Kidney epithelial cell (primary cell): ENCODE results near the gene CPNE4. TPM values are rescaled to one million over a fixed set of nuclear protein-coding genes. Genes with fewer than 3 reads are reported as not detected.

Experiments used
- DNase-seq: peaks from one replicate; pipeline ENCODE4 v3.0.0-alpha.2; 2010; ENCODE audit warnings: low read depth
- H3K27me3 ChIP-seq: 2 replicates; pipeline ENCODE4 v1.6.0; 2011; ENCODE audit warnings: low read length; ENCODE audit not compliant: control insufficient read depth, insufficient read depth
- H3K36me3 ChIP-seq: 2 replicates; pipeline ENCODE4 v1.5.1; 2011; ENCODE audit warnings: low read length; ENCODE audit not compliant: control insufficient read depth, insufficient read depth
- H3K4me3 ChIP-seq: 2 replicates; pipeline ENCODE4 v1.5.1; 2011; ENCODE audit warnings: low read depth, mild to moderate bottlenecking, control low read depth, low read length
- CTCF ChIP-seq: IDR thresholded peaks from 2 replicates; pipeline ENCODE4 v1.5.1; 2011; ENCODE audit warnings: mild to moderate bottlenecking, moderate library complexity, low read length, control low read depth, inconsistent platforms; ENCODE audit not compliant: insufficient read depth, poor library complexity, severe bottlenecking
- total RNA-seq: library from RNA; depleted of rRNA; stranded (reverse); fragments of >200 nt; gene quantifications from 2 replicates; pipeline ENCODE4 v1.2.3, GENCODE V29; 2015

CPNE4 gene
- total RNA-seq, 1 donor from 2014 or later, result 3.7 TPM

DNA sequence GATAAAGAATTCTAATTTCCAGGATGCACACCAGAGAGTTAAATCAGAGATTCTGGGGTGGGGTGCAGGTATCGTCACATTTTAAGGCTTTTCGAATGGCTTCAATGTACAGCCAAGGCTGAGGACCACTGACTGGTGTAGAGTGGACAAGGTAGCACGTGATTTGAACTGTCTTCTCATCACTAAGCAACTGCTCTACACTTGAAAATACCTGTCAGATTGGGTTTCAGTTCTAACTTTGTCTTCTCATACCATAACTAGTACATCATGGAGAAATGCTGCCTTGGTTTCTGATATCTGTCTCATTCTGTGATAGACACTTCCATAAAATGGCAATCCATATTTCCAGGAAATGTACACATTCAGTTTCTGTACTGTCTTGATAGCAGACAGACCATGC is 474.0 kb downstream of the CPNE4 start:
- Histone ChIP-seq H3K27me3 (peaks cover 4% of the 10 kb centered on the region), H3K36me3 (no peaks in the 10 kb centered on the region), H3K4me3 (no peak overlapping the region)
- TF ChIP-seq CTCF, result no peak
- DNase-seq, result no peak

DNA sequence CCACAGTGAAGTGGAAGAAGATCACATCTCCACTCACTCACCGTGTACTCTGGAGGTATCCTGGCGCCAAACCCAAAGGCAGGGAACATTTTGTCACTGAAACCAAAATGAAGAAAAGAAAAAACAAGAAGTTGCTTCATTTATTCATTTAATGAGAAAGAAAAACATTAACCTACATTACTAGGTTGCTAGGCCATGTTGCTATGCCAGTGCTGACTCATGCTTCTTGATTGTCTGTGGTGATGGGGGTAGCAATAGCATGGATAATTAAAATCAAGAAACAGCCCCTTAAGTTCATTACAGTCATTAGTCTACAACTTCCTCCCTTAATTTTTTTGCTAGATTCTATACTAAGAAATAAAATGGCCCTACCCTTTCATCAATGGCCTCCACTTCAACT is 479.4 kb downstream of the CPNE4 start:
- no peaks in the 10 kb centered on the region for H3K36me3 ChIP-seq
- H3K4me3 ChIP-seq, result no peak overlapping the region
- TF ChIP-seq CTCF, result no peak
- no peak for DNase-seq
- peaks cover 2% of the 10 kb centered on the region for H3K27me3 ChIP-seq

DNA sequence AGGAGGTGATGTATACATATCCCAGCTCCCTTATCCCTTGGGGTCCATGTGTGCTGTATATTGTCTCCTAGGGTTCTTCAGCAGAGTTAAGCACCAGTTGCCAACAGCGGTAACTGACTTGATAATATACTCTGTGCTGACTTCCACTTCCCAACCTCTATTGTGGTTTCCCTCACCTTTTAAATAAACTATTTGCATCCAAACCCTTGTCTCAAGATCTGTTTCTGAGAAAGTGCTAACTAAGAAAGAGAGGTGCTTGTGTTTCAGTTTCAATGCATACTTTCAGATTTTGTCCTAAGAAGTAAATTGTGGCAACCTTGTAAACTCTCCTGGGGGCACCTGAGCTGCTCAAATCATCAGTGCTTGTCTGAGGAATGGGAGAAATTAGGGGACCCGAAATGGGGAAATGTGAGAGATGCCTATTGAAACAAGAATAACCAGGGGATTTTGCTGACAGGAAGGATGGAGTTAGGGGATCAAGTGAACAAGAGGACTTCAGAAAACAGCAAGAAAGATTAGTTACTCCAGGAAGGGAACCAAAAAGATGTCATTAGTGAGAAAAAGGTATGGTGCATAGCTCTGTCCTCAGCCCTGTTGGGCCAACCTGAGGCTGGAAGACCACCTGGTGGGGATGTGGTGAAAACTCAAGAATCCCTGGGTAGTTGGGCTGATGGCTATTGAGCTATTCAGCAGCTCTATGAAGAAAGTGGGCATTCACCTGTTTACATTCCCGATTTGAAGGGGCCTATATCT is 481.1 kb downstream of the CPNE4 start:
- H3K4me3 ChIP-seq, result no peak overlapping the region
- DNase-seq, result no peak
- H3K27me3 ChIP-seq, result no peaks in the 10 kb centered on the region
- H3K36me3 ChIP-seq, result no peaks in the 10 kb centered on the region
- TF ChIP-seq CTCF, result no peak

DNA sequence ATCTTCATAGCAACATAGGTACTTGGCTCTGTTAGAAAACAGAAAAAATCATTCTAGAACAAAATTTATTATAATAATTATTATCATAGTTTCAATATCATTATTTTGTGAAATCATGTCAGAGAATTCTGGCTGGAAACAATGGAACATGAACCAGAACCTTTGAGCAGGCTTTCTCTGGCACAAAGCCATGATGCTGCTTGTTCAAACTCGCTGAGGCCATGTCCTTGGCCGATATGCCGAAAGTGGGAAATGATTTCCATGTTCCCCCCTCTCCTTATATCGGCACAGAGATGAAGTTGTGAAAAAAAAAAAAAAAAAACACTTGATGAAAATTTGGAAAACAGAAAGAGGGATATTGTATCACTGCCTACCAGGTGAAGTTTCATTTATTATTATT is 483.1 kb downstream of the CPNE4 start:
- no peak overlapping the region for H3K4me3 ChIP-seq
- TF ChIP-seq CTCF, result no peak
- DNase-seq, result no peak
- H3K27me3 ChIP-seq, result no peaks in the 10 kb centered on the region
- no peaks in the 10 kb centered on the region for H3K36me3 ChIP-seq

DNA sequence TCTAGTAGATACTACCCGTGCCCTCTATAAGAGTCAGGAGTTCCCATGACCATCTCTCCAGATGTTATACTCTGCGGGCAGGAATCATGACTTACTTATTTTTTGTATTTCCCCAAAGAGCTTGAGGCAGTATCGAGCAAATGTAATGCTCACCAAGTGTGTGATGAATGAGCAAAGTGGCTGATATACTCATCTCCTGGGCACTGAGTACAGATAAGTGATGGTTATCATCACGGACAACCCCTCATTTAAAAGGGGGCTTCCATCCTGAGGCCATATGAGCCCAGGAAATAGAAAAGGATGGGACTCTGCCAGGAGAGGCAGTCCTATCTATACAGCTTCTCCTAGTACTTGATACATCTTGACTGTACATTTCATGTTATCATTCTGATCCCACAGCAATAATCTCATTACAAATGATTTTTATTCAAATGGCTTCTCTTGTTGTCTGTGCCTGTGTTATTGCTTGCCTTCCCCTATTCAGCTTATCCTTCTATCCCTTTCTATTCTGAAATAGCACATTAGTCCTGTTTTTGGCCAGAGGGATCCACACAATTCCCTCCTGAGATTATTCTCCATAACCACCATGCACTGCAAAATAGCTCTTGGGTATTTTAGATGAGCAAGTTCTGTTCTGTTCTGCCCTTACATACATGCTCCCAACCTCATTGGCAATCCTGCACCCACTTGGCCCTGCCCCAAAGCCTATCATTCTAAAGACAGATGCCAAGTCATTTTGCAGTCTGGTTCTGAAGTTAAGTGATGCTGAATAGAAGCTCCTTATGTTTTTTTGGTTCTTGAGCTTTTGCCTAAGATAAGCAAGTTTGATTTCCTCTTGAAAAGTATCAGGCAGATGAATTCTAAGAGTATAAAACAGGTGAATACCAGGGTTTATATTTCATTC is 484.0 kb downstream of the CPNE4 start:
- DNase-seq, result no peak
- Histone ChIP-seq H3K4me3 (no peak overlapping the region), H3K27me3 (no peaks in the 10 kb centered on the region), H3K36me3 (no peaks in the 10 kb centered on the region)
- no peak for TF ChIP-seq CTCF

DNA sequence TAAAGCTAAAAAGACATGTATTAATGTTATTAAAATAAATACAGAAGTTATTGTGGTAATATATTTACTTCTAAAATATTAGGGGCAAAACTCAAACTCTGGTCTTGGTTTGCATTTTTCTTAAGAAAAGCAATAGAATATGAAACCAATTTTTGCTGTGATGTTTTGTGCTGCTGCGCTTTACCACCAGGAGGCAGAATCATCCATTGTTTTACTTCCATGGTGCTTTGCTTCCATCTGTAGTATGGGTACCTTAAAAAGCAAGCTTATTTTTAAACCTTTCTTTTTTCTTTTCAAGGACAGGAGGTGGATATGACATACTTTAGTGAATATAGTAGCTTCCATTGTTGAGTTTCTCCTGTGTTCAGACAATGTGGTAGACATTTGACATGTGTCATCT is 485.5 kb downstream of the CPNE4 start:
- peak; percentile 48 for TF ChIP-seq CTCF
- no peak for DNase-seq
- no peak overlapping the region for H3K4me3 ChIP-seq
- H3K27me3 ChIP-seq, result no peaks in the 10 kb centered on the region
- H3K36me3 ChIP-seq, result no peaks in the 10 kb centered on the region
